HG02852 (cell line): Measurements from ENCODE around the gene MCTP2.
A peak's percentile ranks its signal among the peaks of the same experiment; 100 is the strongest.

ENCODE experiments used
- ATAC-seq: cut with Tn5 transposase; IDR thresholded peaks from one replicate; pipeline ENCODE4 v1.9.1; 2021; ENCODE audit warnings: mild to moderate bottlenecking, moderate library complexity; ENCODE audit not compliant: unreplicated experiment

MCTP2 gene

GRCh38 chr15:94295275-94295674 is 63.9 kb downstream of the MCTP2 start:
- ATAC-seq: no peak

- no peak for ATAC-seq
Observed at GRCh38 chr15:94296717-94297116, 65.4 kb downstream of the MCTP2 start.

- peak; percentile 77 for ATAC-seq
Observed at GRCh38 chr15:94297558-94297957, 66.2 kb downstream of the MCTP2 start.

- ATAC-seq: no peak
Observed at GRCh38 chr15:94298364-94298763, 67.0 kb downstream of the MCTP2 start.

GRCh38 chr15:94300612-94301011 is 69.3 kb downstream of the MCTP2 start:
- no peak for ATAC-seq

GRCh38 chr15:94305133-94305532 is 73.8 kb downstream of the MCTP2 start:
- peak; percentile 42 for ATAC-seq

- ATAC-seq: peak; percentile 87
Observed at GRCh38 chr15:94306700-94307650, 75.6 kb downstream of the MCTP2 start.

GRCh38 chr15:94312946-94313345 is 81.6 kb downstream of the MCTP2 start:
- no peak for ATAC-seq

GRCh38 chr15:94314639-94315038 is 83.3 kb downstream of the MCTP2 start:
- no peak for ATAC-seq

- no peak for ATAC-seq
Observed at GRCh38 chr15:94317211-94317610, 85.8 kb downstream of the MCTP2 start.

GRCh38 chr15:94322141-94322540 is 90.8 kb downstream of the MCTP2 start:
- ATAC-seq: no peak

GRCh38 chr15:94323076-94323475 is 91.7 kb downstream of the MCTP2 start:
- ATAC-seq: no peak

GRCh38 chr15:94324117-94324826 is 92.9 kb downstream of the MCTP2 start:
- ATAC-seq: peak; percentile 81

GRCh38 chr15:94324835-94325767 is 93.7 kb downstream of the MCTP2 start:
- no peak for ATAC-seq

GRCh38 chr15:94327356-94327936 is 96.1 kb downstream of the MCTP2 start:
- ATAC-seq: no peak

- no peak for ATAC-seq
Observed at GRCh38 chr15:94331731-94332130, 100.4 kb downstream of the MCTP2 start.

- no peak for ATAC-seq
Observed at GRCh38 chr15:94335616-94336015, 104.3 kb downstream of the MCTP2 start.

- no peak for ATAC-seq
Observed at GRCh38 chr15:94336817-94337467, 105.6 kb downstream of the MCTP2 start.

GRCh38 chr15:94338243-94338846 is 107.0 kb downstream of the MCTP2 start:
- no peak for ATAC-seq

- ATAC-seq: no peak
Observed at GRCh38 chr15:94346282-94346681, 114.9 kb downstream of the MCTP2 start.
